ENCODE results near the gene ATP2B2.

ATP2B2 gene

GRCh38 chr3:10330319-10330718, 175.1 kb downstream of the ATP2B2 start:
- no CpG with 5 or more reads among the region's 12 CpGs for WGBS (ENCODE audit: extremely low coverage, insufficient coverage, insufficient read length)
- no peak overlapping the region for H3K23ac ChIP-seq (ENCODE audit: low read length)
- H3K36me3 ChIP-seq (ENCODE audit: control insufficient read depth in 1 of 2, insufficient read depth in 2 of 2, low read length in 2 of 2) = no peaks in the 10 kb centered on the region

DNA sequence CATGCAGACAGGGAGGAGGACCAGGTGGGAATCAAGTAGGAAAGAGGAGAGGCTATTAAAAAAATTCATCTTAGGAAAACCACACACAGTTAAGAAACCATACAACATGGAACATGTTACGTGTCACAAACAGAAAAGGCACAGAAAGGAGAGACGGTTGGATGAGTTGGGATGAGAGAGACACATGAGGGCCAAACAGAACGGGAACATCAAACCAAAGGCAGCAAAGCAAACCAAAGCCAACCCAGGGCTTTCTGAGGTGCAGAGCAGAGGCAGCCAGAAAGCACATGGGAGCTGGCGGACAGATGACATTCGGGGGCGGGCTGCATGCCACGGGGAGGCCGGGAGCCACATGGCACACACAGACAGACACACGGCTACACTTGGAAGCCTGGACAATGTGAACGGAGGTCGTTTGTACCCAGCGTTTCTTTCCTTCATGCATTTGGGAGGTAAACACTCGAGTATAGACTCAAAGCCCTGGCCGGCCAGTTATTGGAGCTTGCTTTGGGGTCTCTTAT, 175.8 kb downstream of the ATP2B2 start:
- no peak overlapping the region for H3K9ac ChIP-seq (ENCODE audit: low read length)
- H3K4me2 ChIP-seq (ENCODE audit: low read length) = no peak overlapping the region
- no peak overlapping the region for H2BK120ac ChIP-seq (ENCODE audit: insufficient read depth, low read length, poor library complexity)
- H3K18ac ChIP-seq (ENCODE audit: low read length) = no peak overlapping the region
- H3K36me3 ChIP-seq (ENCODE audit: control insufficient read depth in 1 of 2, insufficient read depth in 2 of 2, low read length in 2 of 2) = no peaks in the 10 kb centered on the region
- no peak for DNase-seq
- H3K4ac ChIP-seq (ENCODE audit: low read depth, low read length) = no peak overlapping the region
- no peak overlapping the region for H2BK5ac ChIP-seq (ENCODE audit: low read depth, low read length, poor library complexity)
- no peak overlapping the region for H2AK5ac ChIP-seq (ENCODE audit: low read length)
- no peak overlapping the region for H2AFZ ChIP-seq (ENCODE audit: insufficient read depth, low read length, poor library complexity)
- no CpG with 5 or more reads among the region's 14 CpGs for whole genome bisulfite sequencing (ENCODE audit: extremely low coverage, insufficient coverage, insufficient read length)
- no peak overlapping the region for H4K12ac ChIP-seq (ENCODE audit: low read depth, low read length)
- no peak overlapping the region for H3K14ac ChIP-seq (ENCODE audit: low read length)
- H3K27ac ChIP-seq (ENCODE audit: low read depth, low read length) = no peak overlapping the region
- no peaks in the 10 kb centered on the region for H3K4me1 ChIP-seq (ENCODE audit: control insufficient read depth in 1 of 2, insufficient read depth in 2 of 2, low read length in 2 of 2)
- H3K4me3 ChIP-seq (ENCODE audit: low read depth, low read length) = no peak overlapping the region
- no peak overlapping the region for H4K8ac ChIP-seq (ENCODE audit: low read depth, low read length)
- no peaks in the 10 kb centered on the region for H3K9me3 ChIP-seq (ENCODE audit: insufficient read depth, low read depth, low read length)
- peaks cover 3% of the 10 kb centered on the region for H3K27me3 ChIP-seq (ENCODE audit: insufficient read depth, low read length)
- no peak overlapping the region for H4K91ac ChIP-seq (ENCODE audit: low read depth, low read length)
- H3K79me2 ChIP-seq (ENCODE audit: control insufficient read depth, insufficient read depth, low read length, poor library complexity) = no peaks in the 10 kb centered on the region
- no peaks in the 10 kb centered on the region for H3K79me1 ChIP-seq (ENCODE audit: low read length)
- no peak overlapping the region for H3K23ac ChIP-seq (ENCODE audit: low read length)
- no peak overlapping the region for H2BK12ac ChIP-seq (ENCODE audit: low read length)

More at GRCh38 chr3:10330319-10330718, 175.1 kb downstream of the ATP2B2 start:
- H3K9ac ChIP-seq (ENCODE audit: low read length) = no peak overlapping the region
- H3K79me1 ChIP-seq (ENCODE audit: low read length) = no peaks in the 10 kb centered on the region
- H3K27ac ChIP-seq (ENCODE audit: low read depth, low read length) = no peak overlapping the region
- H3K27me3 ChIP-seq (ENCODE audit: insufficient read depth, low read length) = peaks cover 3% of the 10 kb centered on the region
- H3K9me3 ChIP-seq (ENCODE audit: insufficient read depth, low read depth, low read length) = no peaks in the 10 kb centered on the region
- no peak overlapping the region for H2BK120ac ChIP-seq (ENCODE audit: insufficient read depth, low read length, poor library complexity)
- H2AFZ ChIP-seq (ENCODE audit: insufficient read depth, low read length, poor library complexity) = no peak overlapping the region
- H3K4me3 ChIP-seq (ENCODE audit: low read depth, low read length) = no peak overlapping the region
- no peak overlapping the region for H3K4ac ChIP-seq (ENCODE audit: low read depth, low read length)
- H2BK5ac ChIP-seq (ENCODE audit: low read depth, low read length, poor library complexity) = no peak overlapping the region
- H4K91ac ChIP-seq (ENCODE audit: low read depth, low read length) = no peak overlapping the region
- no peak overlapping the region for H3K18ac ChIP-seq (ENCODE audit: low read length)
- H3K79me2 ChIP-seq (ENCODE audit: control insufficient read depth, insufficient read depth, low read length, poor library complexity) = no peaks in the 10 kb centered on the region
- no peak overlapping the region for H4K12ac ChIP-seq (ENCODE audit: low read depth, low read length)
- H2BK12ac ChIP-seq (ENCODE audit: low read length) = no peak overlapping the region
- H3K4me1 ChIP-seq (ENCODE audit: control insufficient read depth in 1 of 2, insufficient read depth in 2 of 2, low read length in 2 of 2) = no peaks in the 10 kb centered on the region
- H4K8ac ChIP-seq (ENCODE audit: low read depth, low read length) = no peak overlapping the region
- DNase-seq = no peak
- no peak overlapping the region for H2AK5ac ChIP-seq (ENCODE audit: low read length)
- no peak overlapping the region for H3K14ac ChIP-seq (ENCODE audit: low read length)
- H3K4me2 ChIP-seq (ENCODE audit: low read length) = no peak overlapping the region

GRCh38 chr3:10328460-10329071, 176.8 kb downstream of the ATP2B2 start:
- H3K27ac ChIP-seq (ENCODE audit: low read depth, low read length) = no peak overlapping the region
- H2BK5ac ChIP-seq (ENCODE audit: low read depth, low read length, poor library complexity) = no peak overlapping the region
- no peak overlapping the region for H3K14ac ChIP-seq (ENCODE audit: low read length)
- H3K27me3 ChIP-seq (ENCODE audit: insufficient read depth, low read length) = peaks cover 3% of the 10 kb centered on the region
- H2AK5ac ChIP-seq (ENCODE audit: low read length) = no peak overlapping the region
- H3K4me3 ChIP-seq (ENCODE audit: low read depth, low read length) = no peak overlapping the region
- no peak overlapping the region for H4K8ac ChIP-seq (ENCODE audit: low read depth, low read length)
- H3K79me2 ChIP-seq (ENCODE audit: control insufficient read depth, insufficient read depth, low read length, poor library complexity) = no peaks in the 10 kb centered on the region
- H3K79me1 ChIP-seq (ENCODE audit: low read length) = no peaks in the 10 kb centered on the region
- no peak overlapping the region for H2AFZ ChIP-seq (ENCODE audit: insufficient read depth, low read length, poor library complexity)
- H4K12ac ChIP-seq (ENCODE audit: low read depth, low read length) = no peak overlapping the region
- no peak overlapping the region for H3K18ac ChIP-seq (ENCODE audit: low read length)
- no peak overlapping the region for H3K4ac ChIP-seq (ENCODE audit: low read depth, low read length)
- no peak overlapping the region for H2BK120ac ChIP-seq (ENCODE audit: insufficient read depth, low read length, poor library complexity)
- no peaks in the 10 kb centered on the region for H3K4me1 ChIP-seq (ENCODE audit: control insufficient read depth in 1 of 2, insufficient read depth in 2 of 2, low read length in 2 of 2)
- H3K9me3 ChIP-seq (ENCODE audit: insufficient read depth, low read depth, low read length) = no peaks in the 10 kb centered on the region
- H3K36me3 ChIP-seq (ENCODE audit: control insufficient read depth in 1 of 2, insufficient read depth in 2 of 2, low read length in 2 of 2) = no peaks in the 10 kb centered on the region
- no peak overlapping the region for H4K91ac ChIP-seq (ENCODE audit: low read depth, low read length)
- WGBS (ENCODE audit: extremely low coverage, insufficient coverage, insufficient read length) = no CpG with 5 or more reads among the region's 31 CpGs
- no peak overlapping the region for H2BK12ac ChIP-seq (ENCODE audit: low read length)
- no peak overlapping the region for H3K9ac ChIP-seq (ENCODE audit: low read length)
- DNase-seq = no peak
- H3K4me2 ChIP-seq (ENCODE audit: low read length) = no peak overlapping the region
- no peak overlapping the region for H3K23ac ChIP-seq (ENCODE audit: low read length)

DNA sequence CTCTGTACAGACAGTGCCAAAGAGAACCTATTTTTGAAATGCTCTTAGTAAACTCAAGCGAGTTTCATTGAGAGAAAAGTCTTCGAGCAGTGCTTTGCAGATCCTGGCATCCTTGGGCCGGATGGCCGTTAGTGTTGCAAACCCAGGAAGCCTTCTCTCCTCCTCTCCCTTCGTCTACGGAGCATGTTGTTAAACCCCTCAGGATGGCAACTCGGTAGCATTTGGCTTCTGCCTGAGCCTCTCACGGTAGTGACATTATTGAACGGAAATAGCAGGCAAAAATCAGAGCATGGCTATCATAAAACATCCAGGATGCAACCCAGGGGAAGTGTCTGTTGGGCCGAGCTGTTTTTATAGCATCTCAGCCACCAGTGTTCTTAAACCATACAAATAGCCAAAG, 177.8 kb downstream of the ATP2B2 start:
- Histone ChIP-seq H3K4me2 (ENCODE audit: low read length) (no peak overlapping the region), H2BK5ac (ENCODE audit: low read depth, low read length, poor library complexity) (no peak overlapping the region), H3K79me1 (ENCODE audit: low read length) (no peaks in the 10 kb centered on the region), H2AFZ (ENCODE audit: insufficient read depth, low read length, poor library complexity) (no peak overlapping the region), H3K4me3 (ENCODE audit: low read depth, low read length) (no peak overlapping the region), H3K4ac (ENCODE audit: low read depth, low read length) (no peak overlapping the region), H3K4me1 (ENCODE audit: control insufficient read depth in 1 of 2, insufficient read depth in 2 of 2, low read length in 2 of 2) (no peaks in the 10 kb centered on the region), H3K9ac (ENCODE audit: low read length) (no peak overlapping the region), H3K36me3 (ENCODE audit: control insufficient read depth in 1 of 2, insufficient read depth in 2 of 2, low read length in 2 of 2) (no peaks in the 10 kb centered on the region), H2BK120ac (ENCODE audit: insufficient read depth, low read length, poor library complexity) (no peak overlapping the region), H4K12ac (ENCODE audit: low read depth, low read length) (no peak overlapping the region), H3K9me3 (ENCODE audit: insufficient read depth, low read depth, low read length) (no peaks in the 10 kb centered on the region), H3K79me2 (ENCODE audit: control insufficient read depth, insufficient read depth, low read length, poor library complexity) (no peaks in the 10 kb centered on the region), H4K91ac (ENCODE audit: low read depth, low read length) (no peak overlapping the region), H3K23ac (ENCODE audit: low read length) (no peak overlapping the region), H2AK5ac (ENCODE audit: low read length) (no peak overlapping the region), H3K27me3 (ENCODE audit: insufficient read depth, low read length) (peaks cover 3% of the 10 kb centered on the region), H3K27ac (ENCODE audit: low read depth, low read length) (no peak overlapping the region), H2BK12ac (ENCODE audit: low read length) (no peak overlapping the region), H3K14ac (ENCODE audit: low read length) (no peak overlapping the region), H3K18ac (ENCODE audit: low read length) (no peak overlapping the region), H4K8ac (ENCODE audit: low read depth, low read length) (no peak overlapping the region)
- WGBS (ENCODE audit: extremely low coverage, insufficient coverage, insufficient read length) = no CpG with 5 or more reads among the region's 10 CpGs
- no peak for DNase-seq
